Measurements from ENCODE around the gene AATF.

Gene AATF

DNA sequence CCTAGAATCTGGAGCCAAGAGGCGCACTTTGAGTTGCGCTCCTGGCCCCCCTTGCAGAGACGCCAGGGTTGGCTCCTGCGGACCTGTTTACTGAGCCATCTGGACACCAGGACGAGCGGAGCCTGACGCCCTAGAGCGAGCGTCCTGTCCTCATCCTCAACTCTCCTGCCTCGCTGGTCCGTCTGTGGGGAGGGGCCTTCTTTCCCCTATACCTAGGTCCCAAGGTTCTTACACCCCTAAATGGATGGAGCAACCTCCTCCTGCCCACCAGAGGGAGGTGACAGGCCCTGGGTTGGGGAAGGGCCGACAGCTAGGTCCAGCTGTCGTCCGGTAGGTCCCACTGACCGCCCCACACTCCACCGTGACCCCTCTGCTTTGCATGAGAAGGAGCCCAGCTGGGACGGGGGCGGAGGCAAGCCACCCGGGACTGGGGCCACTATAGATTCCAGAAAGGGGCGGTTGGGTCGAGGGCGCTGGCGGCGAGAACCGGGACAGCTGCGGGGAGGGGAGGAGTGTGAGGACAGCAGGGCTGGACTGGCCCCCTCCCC lies 14.5 kb upstream of the AATF start:
- Histone ChIP-seq H4K20me1 (ENCODE audit: insufficient read depth, low read length, poor library complexity, severe bottlenecking) (no peaks in the 10 kb centered on the region), H3K4me3 (ENCODE audit: low read length, poor library complexity, severe bottlenecking) (no peak overlapping the region), H3K4me2 (ENCODE audit: low read depth, low read length, poor library complexity, severe bottlenecking) (no peak overlapping the region), H3K36me3 (ENCODE audit: insufficient read depth, low read length) (no peaks in the 10 kb centered on the region), H3K9me3 (ENCODE audit: insufficient read depth, low read depth, low read length) (no peaks in the 10 kb centered on the region), H3K4me1 (ENCODE audit: insufficient read depth, low read length, poor library complexity, severe bottlenecking) (no peaks in the 10 kb centered on the region), H3K27me3 (ENCODE audit: insufficient read depth, low read length, poor library complexity, severe bottlenecking) (no peaks in the 10 kb centered on the region), H3F3A (ENCODE audit: low read depth) (no peaks in the 10 kb centered on the region), H2AFZ (ENCODE audit: low read length) (no peak overlapping the region), H3K9me2 (replicated peaks; ENCODE audit: low read depth, low read length) (no peaks in the 10 kb centered on the region), H3K79me2 (ENCODE audit: insufficient read depth, low read length) (no peaks in the 10 kb centered on the region), H3K9ac (ENCODE audit: low read depth, low read length, poor library complexity, severe bottlenecking) (no peak overlapping the region)
- TF ChIP-seq EZH2phosphoT487 (IDR thresholded peaks at IDR 0.05; ENCODE audit: borderline replicate concordance), result no peak
- TF ChIP-seq, protein P1, sequence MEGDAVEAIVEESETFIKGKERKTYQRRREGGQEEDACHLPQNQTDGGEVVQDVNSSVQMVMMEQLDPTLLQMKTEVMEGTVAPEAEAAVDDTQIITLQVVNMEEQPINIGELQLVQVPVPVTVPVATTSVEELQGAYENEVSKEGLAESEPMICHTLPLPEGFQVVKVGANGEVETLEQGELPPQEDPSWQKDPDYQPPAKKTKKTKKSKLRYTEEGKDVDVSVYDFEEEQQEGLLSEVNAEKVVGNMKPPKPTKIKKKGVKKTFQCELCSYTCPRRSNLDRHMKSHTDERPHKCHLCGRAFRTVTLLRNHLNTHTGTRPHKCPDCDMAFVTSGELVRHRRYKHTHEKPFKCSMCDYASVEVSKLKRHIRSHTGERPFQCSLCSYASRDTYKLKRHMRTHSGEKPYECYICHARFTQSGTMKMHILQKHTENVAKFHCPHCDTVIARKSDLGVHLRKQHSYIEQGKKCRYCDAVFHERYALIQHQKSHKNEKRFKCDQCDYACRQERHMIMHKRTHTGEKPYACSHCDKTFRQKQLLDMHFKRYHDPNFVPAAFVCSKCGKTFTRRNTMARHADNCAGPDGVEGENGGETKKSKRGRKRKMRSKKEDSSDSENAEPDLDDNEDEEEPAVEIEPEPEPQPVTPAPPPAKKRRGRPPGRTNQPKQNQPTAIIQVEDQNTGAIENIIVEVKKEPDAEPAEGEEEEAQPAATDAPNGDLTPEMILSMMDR (conservative IDR thresholded peaks at IDR 0.05; ENCODE audit: low read length), result no peak

- Histone ChIP-seq H3K27me3 (ENCODE audit: insufficient read depth, low read length, poor library complexity, severe bottlenecking) (no peaks in the 10 kb centered on the region), H4K20me1 (ENCODE audit: insufficient read depth, low read length, poor library complexity, severe bottlenecking) (no peaks in the 10 kb centered on the region), H3K4me2 (ENCODE audit: low read depth, low read length, poor library complexity, severe bottlenecking) (no peak overlapping the region), H2AFZ (ENCODE audit: low read length) (no peak overlapping the region), H3K9ac (ENCODE audit: low read depth, low read length, poor library complexity, severe bottlenecking) (no peak overlapping the region), H3K36me3 (ENCODE audit: insufficient read depth, low read length) (no peaks in the 10 kb centered on the region), H3F3A (ENCODE audit: low read depth) (no peaks in the 10 kb centered on the region), H3K9me2 (replicated peaks; ENCODE audit: low read depth, low read length) (no peaks in the 10 kb centered on the region), H3K4me1 (ENCODE audit: insufficient read depth, low read length, poor library complexity, severe bottlenecking) (no peaks in the 10 kb centered on the region), H3K9me3 (ENCODE audit: insufficient read depth, low read depth, low read length) (no peaks in the 10 kb centered on the region), H3K4me3 (ENCODE audit: low read length, poor library complexity, severe bottlenecking) (no peak overlapping the region), H3K79me2 (ENCODE audit: insufficient read depth, low read length) (no peaks in the 10 kb centered on the region)
- TF ChIP-seq, protein P1 (conservative IDR thresholded peaks at IDR 0.05; ENCODE audit: low read length), result no peak
- no peak for TF ChIP-seq EZH2phosphoT487 (IDR thresholded peaks at IDR 0.05; ENCODE audit: borderline replicate concordance)
Observed at GRCh38 chr17:36934692-36935630, 13.8 kb upstream of the AATF start.

- Histone ChIP-seq H3K9ac (ENCODE audit: low read depth, low read length, poor library complexity, severe bottlenecking) (no peak overlapping the region), H3K27me3 (ENCODE audit: insufficient read depth, low read length, poor library complexity, severe bottlenecking) (no peaks in the 10 kb centered on the region), H2AFZ (ENCODE audit: low read length) (no peak overlapping the region), H3K9me2 (replicated peaks; ENCODE audit: low read depth, low read length) (no peaks in the 10 kb centered on the region), H4K20me1 (ENCODE audit: insufficient read depth, low read length, poor library complexity, severe bottlenecking) (no peaks in the 10 kb centered on the region), H3F3A (ENCODE audit: low read depth) (no peaks in the 10 kb centered on the region), H3K4me1 (ENCODE audit: insufficient read depth, low read length, poor library complexity, severe bottlenecking) (no peaks in the 10 kb centered on the region), H3K4me2 (ENCODE audit: low read depth, low read length, poor library complexity, severe bottlenecking) (no peak overlapping the region), H3K4me3 (ENCODE audit: low read length, poor library complexity, severe bottlenecking) (no peak overlapping the region), H3K9me3 (ENCODE audit: insufficient read depth, low read depth, low read length) (no peaks in the 10 kb centered on the region), H3K36me3 (ENCODE audit: insufficient read depth, low read length) (no peaks in the 10 kb centered on the region), H3K79me2 (ENCODE audit: insufficient read depth, low read length) (no peaks in the 10 kb centered on the region)
- no peak for TF ChIP-seq EZH2phosphoT487 (IDR thresholded peaks at IDR 0.05; ENCODE audit: borderline replicate concordance)
- TF ChIP-seq, protein P1 (conservative IDR thresholded peaks at IDR 0.05; ENCODE audit: low read length), result no peak
Observed at GRCh38 chr17:36935671-36936454, 12.9 kb upstream of the AATF start.

Measured in Loucy (cell line).